SK-N-SH (cell line): ENCODE results near the gene FOCAD.
"Not testable (repeated sequence)": the region's sequence is repeated elsewhere in the genome, so short reads cannot be mapped to it uniquely, and the experiment has no call there.

Experiments
- CTCF ChIP-seq: fragments of 200-600 bp; sonication (generic); IDR thresholded peaks from 2 replicates; pipeline ENCODE4 v1.6.1; 2017; ENCODE audit warnings: antibody characterized with exemption, mild to moderate bottlenecking, moderate library complexity
- EP300 ChIP-seq, 2 experiments: IDR thresholded peaks; 2 replicates each; pipeline versions ENCODE4 v1.4.0 to v1.6.1; 2012; ENCODE audit warnings: borderline replicate concordance in 1 of 2, low read depth in 1 of 2, low read length in 1 of 2
- FOSL2 ChIP-seq: IDR thresholded peaks from 2 replicates; pipeline ENCODE4 v1.4.0; 2012; ENCODE audit warnings: low read depth, mild to moderate bottlenecking, moderate library complexity, borderline replicate concordance
- FOXJ3 ChIP-seq: sonication (generic); formaldehyde crosslinking; IDR thresholded peaks from 2 replicates; pipeline ENCODE4 v1.5.1; 2020; ENCODE audit warnings: mild to moderate bottlenecking, missing genetic modification reagents
- FOXM1 ChIP-seq: IDR thresholded peaks from 2 replicates; pipeline ENCODE4 v1.4.0; 2012; ENCODE audit warnings: low read depth, mild to moderate bottlenecking
- JUND ChIP-seq: IDR thresholded peaks from 2 replicates; pipeline ENCODE4 v1.4.0; 2012
- MAX ChIP-seq: IDR thresholded peaks from 2 replicates; pipeline ENCODE4 v1.4.0; 2012; ENCODE audit warnings: low read depth
- POLR2AphosphoS5 ChIP-seq: IDR thresholded peaks from 2 replicates; pipeline ENCODE4 v1.6.1; 2012; ENCODE audit warnings: low read depth, low read length
- RAD21 ChIP-seq: IDR thresholded peaks from 2 replicates; pipeline ENCODE4 v1.6.1; 2012; ENCODE audit warnings: mild to moderate bottlenecking, low read length
- REST ChIP-seq: IDR thresholded peaks from 2 replicates; pipeline ENCODE4 v1.6.1; 2012; ENCODE audit warnings: mild to moderate bottlenecking, low read depth, low read length, moderate library complexity
- TAF1 ChIP-seq: IDR thresholded peaks from 2 replicates; pipeline ENCODE4 v1.6.1; 2012; ENCODE audit warnings: low read depth, mild to moderate bottlenecking, low read length, moderate library complexity, borderline replicate concordance
- USF2 ChIP-seq: fragments of 150-350 bp; IDR thresholded peaks from 2 replicates; pipeline ENCODE4 v1.6.1; 2017; ENCODE audit warnings: antibody characterized with exemption, low read length, low read depth, borderline replicate concordance
- ZBTB33 ChIP-seq: IDR thresholded peaks from 2 replicates; pipeline ENCODE4 v1.4.0; 2012; ENCODE audit warnings: low read depth, borderline replicate concordance

- TF ChIP-seq CTCF; ZBTB33; EP300 (IDR thresholded peaks at IDR 0.05; ENCODE audit: borderline replicate concordance in 1 of 2, low read depth in 1 of 2, low read length in 1 of 2); TAF1; RAD21; FOSL2; REST; FOXJ3 (CRISPR knock-in tag); POLR2AphosphoS5; MAX; FOXM1; USF2; JUND: not testable (repeated sequence)
Observed at GRCh38 chr9:20974191-20974938, 290.3 kb downstream of the FOCAD start.
